HT1080 (cell line): Measurements from ENCODE around the gene INS. TPM values are rescaled to one million over a fixed set of nuclear protein-coding genes. Genes with fewer than 3 reads are reported as not detected.

Source experiments
- DNase-seq: peaks from one replicate; pipeline ENCODE4 v3.0.0-alpha.2; 2015; ENCODE audit warnings: low read depth
- polyA plus RNA-seq, 2 experiments: library from polyadenylated mRNA; depleted of rRNA; stranded (reverse); fragments of >200 nt; gene quantifications; 2 replicates each; pipeline ENCODE4 v1.2.3, GENCODE V29; 2015
- total RNA-seq: library from RNA; depleted of rRNA; stranded (reverse); fragments of >200 nt; shearing (Covaris generic); gene quantifications from 2 replicates; pipeline ENCODE4 v1.2.3, GENCODE V29; 2014; rRNA removed

The INS gene
- not detected in 2 replicates for total RNA-seq
- not detected in 2 replicates for polyA plus RNA-seq (2015; cell fraction: cytosol; rRNA removed)
- polyA plus RNA-seq (2015; cell fraction: nucleus; rRNA removed) = not detected in 2 replicates

DNA sequence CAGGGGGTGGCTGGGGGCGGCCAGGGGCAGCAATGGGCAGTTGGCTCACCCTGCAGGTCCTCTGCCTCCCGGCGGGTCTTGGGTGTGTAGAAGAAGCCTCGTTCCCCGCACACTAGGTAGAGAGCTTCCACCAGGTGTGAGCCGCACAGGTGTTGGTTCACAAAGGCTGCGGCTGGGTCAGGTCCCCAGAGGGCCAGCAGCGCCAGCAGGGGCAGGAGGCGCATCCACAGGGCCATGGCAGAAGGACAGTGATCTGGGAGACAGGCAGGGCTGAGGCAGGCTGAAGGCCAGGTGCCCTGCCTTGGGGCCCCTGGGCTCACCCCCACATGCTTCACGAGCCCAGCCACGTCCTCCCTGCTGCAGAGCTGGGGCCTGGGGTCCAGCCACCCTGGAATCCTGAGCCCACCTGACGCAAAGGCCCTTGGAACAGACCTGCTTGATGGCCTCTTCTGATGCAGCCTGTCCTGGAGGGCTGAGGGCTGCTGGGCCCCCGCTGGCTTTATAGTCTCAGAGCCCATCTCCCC lies at the start of gene INS:
Gene INS (minus strand): TSS at position 474 of the 524 bp plus-strand sequence. CDS start 238 bp downstream, at position 236.
- DNase-seq = no peak

DNA sequence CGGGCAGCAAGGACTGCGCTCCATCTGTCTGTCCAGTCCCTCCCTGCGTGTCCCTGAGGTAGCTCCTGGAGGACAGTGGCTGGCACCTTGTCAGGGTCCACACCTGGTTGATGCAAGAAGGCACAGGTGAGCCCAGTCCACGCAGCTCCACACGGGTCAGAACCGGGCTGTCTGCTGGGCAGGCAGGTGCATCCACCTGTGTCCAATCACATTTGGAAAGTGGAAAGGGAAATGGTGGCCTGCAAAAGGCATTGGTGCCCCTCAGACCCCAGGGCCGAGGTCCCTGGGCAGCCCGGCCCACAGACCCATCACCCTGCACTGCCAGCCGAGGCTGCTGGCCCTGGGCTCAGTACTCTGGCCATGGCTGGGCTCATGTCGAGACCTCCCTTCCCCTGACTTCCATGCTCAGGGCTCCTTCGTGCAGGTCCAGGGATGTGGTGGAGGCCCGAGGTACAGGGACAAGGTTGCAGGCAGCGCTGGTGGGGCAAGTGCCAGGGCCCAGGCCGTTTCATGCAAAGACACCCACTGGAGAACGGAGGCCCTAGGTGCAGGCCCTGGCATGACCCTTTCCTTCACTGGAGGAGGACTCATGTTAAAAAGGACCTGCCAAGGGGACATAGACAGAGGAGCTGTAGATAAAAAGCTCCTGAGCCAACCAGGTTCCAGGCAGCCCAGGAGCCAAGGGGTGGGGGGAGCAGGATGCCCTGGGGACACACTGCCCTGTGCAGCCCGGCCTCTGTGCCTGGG lies 49.5 kb upstream of the INS start:
- DNase-seq = no peak

DNA sequence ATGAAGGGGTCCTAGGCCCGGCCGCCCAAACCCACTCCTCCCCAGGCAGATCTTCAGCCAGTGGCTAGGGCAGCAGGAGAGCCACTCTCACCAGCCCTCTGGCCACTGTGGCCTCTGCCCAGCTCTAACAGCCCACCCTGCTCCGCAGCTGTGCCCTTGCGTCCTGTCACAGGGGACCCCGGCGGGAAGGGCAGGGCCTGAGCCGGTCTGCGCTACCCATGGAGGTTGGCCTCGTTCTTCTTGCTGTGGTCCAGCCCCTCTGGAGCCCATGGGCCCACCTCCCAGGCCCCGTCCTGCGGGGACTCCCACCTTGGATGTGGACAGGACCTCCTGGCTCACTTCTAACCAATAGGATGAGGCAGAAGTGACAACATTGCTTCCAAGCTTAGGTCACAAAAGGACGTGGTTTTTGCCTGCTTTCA lies 48.9 kb upstream of the INS start:
- no peak for DNase-seq

DNA sequence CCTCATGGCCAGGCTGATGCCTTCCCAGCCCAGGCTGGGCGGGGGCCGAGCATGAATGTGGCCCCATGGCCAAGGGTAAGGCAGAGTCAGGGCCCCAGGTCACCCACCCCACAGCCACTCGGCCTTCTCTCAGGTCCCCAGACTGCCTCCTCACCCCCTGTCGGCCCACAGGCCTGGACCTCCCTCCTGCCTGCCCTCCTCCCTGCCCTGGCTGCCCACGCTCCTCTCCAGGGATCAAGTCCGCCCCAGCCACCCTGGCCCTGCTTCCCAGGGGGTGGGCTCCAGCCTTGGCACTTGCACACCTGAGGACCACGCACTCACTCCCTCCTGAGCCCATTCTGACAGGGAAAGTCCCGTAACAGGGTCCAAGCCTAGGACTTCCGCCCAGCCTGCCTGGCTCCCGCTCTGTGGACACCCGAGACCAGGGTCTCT lies 48.4 kb upstream of the INS start:
- DNase-seq = no peak

DNA sequence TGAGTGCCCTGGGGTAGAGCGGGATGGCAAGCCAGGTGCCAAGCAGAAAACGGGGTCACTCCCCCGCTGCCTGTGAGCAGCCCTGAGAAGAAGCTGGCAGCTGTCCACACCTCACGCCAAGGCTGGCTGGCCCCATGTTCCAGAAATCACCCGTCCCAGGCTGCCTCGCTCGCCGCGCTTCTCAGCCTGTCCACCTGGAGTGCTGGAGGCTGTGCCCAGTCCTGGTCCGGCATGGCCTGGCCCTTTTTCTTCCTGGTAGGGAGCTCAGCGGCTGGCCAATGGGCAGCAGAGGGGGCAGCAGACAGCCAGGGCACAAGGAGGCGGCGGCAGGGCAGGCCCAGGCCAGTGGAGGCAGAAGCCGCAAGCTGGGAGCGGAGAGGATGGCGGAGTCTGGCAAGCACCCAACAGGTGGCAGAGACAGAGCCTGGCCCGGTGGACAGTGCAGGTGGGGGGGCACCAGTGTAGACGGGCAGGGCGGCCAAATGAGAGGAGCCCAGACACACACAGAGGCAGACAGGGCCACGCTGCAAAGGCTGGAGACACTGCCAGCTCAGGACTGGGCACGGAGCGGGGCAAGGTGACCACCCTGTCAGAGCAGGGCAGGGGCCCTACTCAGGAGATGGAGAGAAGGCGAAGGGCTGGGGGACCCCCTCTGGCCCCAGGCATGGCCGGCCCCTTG lies 47.8 kb upstream of the INS start:
- DNase-seq = no peak

DNA sequence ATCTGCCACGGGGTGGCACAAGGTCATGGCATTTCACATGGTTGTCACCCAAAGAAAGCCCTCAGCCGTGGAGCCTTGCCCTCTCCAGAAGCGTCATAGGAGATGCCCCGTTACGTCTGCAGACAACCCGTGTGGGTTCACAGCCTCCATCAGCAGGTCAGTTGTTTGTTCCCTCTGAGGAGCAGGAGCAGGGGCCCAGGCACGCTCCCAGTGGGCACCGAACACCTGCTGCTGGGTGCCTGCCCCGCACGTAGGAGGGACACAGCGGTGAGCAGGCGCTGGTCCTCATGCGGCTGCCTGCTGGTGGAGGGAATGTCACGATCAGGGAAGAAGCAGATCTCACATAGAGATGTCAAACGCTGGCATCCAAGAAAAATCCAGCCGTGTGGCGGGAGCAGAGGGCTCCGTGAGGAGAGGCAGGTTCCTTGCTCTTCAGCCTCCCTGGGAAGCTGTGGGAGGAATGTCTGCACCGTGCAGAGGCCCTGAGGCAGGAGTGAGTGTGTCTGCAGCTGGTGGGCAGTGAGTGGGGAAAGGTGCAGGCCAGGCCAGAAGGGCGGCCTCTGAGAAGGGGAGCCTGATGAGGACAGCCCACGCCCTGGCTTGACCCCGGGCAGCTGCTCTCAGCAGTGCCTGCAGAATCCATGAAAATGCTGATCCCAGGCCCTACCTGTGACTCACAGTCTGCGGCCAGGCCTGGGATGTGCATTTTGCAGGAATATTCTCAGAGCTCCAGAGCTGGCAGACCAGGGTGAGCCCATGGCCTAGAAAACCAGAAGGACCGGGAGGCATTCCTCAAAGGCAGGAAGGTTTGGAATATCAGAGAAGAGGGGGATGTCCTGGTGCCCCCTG lies 47.0 kb upstream of the INS start:
- DNase-seq = no peak

DNA sequence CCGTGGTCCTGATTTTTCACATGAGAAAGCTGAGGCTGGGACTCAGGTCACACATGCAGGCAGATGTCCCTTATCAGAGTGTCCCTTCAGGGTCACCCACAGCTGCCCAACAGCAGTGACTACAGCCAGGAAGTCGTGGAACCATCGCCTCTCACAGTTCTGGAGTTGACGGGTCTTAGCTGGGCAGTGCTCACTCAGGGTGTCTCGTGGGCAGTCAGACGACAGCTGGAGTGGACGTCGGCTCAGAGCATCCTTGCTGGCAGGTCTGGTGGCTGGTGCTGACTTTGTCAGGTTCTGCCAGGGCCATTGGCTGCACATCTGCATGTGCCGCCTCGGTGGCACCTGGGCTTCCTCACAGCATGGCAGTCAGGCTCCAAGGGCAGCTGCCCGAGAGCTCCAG lies 46.2 kb upstream of the INS start:
- DNase-seq = no peak

DNA sequence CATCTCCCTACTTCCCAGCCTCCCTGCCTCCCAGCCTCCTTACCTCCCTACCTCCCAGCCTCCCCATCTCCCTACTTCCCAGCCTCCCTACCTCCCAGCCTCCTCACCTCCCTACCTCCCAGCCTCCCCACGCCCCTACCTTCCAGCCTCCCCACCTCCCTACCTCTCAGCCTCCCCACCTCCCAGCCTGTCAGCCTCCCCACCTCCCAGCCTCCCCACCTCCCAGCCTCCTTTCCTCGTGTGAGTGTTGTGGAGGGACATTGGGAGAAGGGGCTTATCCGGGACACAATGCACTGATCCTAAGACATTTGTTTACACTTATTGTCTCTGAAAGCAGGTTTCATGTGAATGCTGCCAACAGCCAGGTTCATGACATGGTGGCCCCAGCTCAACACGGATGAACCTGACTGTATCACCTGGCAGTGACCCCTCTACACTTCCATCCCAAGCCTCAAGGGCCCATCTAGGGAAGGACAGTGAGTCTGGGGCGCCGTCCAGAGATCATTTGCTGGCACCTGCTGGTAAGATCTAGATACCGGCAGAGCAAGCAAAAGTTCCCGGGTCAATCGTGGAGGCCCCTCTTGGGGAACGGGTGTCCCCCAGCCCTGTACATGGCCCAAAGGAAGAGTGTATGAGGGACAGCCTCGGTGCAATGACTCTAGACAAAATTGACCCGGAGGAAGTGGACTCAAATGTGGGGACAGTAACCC lies 45.1 kb upstream of the INS start:
- DNase-seq = no peak

DNA sequence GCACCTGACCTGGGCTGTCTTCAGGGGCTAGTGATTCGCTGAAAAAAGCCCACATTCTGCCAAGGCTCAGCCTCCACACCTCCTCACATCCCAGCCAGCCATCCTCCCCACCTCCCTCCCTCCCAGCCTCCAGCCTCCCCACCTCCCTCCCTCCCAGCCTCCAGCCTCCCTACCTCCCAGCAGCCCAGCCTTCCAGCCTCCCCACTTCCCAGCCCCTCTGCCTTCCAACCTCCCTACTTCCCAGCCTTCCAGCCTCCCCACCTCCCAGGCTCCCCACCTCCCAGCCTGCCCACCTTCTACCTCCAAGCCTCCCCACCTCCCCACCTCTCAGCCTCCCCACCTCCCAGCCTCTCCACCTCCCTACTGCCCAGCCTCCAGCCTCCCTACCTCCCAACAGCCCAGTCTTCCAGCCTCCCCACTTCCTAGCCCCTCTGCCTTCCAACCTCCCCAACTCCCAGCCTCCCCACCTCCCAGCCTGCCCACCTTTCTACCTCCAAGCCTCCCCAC lies 44.3 kb upstream of the INS start:
- no peak for DNase-seq

DNA sequence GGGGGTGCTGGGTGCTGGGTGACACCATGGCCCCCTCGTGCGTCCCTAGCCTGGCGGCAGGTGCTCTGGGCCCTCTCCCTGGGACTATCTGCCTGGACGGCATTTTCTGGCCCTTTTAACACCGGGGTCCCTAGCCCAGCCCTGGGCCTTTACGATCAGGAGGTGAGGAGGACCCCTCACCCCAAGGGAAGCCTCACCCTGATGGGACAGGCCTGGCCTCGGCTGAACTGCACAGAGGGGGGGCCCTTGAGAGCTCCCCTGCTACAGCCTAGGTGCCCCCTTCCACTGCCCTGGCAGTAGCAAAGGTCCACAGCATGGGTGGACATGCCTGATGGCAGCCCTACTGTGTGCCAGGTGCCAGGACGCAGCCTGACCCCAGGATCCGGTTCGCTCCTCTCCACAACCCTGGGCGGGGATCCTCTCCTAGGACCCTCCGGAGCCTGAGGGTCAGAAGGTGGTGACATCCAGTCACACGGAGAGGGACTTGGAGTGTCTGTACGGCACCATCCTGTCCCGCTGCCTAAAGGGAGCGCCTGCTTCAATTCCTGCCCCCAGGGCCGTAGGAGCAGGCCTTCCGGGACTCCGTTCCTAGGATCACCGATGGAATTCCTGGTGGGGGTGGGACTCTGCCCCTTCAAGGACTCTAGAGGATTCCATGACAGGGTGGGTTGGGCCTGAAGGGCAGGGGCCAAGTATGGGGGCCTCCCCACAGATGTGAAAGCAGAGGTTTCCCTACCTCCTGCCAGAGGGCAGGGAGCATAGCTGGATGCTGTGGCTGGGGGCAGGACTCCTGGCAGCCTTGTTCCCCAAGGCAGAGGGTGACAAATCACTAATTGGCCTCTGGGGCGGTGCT lies 43.6 kb upstream of the INS start:
- no peak for DNase-seq

DNA sequence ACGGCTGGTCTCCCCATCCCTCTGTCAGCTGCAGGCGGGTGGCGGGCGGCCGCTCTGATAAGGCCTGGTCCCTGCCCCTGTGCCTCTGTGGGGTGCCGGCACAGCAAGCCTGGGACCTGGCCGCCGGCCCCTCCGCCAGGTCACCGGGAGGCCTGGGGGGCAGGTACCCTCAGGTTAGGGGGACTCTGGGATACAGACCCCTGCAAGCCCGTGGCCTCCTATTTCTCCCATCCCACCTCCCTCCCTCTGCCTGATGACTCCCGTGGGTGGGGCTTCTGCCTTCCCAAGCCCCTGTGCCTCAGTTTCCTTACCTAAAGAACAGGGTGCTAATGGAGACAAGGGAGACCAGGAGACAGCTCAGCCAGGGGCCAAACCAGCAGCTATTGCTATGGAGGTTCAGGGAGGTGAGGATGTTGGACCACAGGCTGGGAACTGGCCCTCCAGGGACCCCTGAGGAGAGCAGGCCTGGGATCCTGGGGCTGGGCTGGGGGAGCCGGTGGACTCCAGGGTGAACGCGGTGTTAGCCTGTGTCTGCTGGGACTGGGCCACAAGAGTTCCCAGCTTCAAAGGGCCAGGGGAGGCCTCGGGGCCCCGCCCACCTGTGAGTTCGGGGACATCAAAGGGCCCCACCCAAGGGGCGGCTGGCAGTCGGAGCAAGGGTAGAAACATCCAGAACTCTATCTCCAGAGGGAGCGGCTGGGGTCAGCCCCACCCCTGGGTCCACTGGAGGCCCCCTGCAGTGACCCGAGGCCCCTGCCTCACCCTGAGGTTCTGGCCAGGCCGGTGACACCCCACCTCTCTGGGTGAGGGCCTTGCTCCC lies 42.6 kb upstream of the INS start:
- no peak for DNase-seq

DNA sequence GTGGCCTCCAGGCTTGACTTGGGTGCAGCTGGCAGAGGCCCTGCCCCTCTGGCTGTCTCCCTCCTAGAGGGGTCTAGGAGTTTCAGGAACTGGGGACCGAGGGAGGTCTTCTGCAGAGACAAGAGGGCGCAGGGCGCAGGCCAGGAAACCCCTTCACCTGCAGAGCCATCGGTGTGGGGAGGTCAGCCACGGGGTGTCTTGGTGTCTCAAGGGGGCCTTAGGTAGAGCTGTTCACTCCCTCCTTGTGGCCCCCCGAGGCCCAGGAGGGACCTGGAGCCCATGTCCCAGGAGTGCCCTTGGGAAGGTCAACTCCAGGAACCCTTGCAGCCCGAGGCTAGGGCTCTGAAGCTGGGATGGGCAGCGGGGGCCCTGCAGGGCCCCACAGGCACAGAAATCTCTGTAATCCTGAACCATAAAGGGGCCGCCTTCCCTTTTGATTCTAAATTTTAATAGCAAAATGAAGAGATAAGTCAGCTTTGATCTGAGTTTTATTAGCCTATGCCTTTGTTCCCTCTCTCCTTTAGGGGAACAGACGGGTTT lies 42.0 kb upstream of the INS start:
- no peak for DNase-seq

DNA sequence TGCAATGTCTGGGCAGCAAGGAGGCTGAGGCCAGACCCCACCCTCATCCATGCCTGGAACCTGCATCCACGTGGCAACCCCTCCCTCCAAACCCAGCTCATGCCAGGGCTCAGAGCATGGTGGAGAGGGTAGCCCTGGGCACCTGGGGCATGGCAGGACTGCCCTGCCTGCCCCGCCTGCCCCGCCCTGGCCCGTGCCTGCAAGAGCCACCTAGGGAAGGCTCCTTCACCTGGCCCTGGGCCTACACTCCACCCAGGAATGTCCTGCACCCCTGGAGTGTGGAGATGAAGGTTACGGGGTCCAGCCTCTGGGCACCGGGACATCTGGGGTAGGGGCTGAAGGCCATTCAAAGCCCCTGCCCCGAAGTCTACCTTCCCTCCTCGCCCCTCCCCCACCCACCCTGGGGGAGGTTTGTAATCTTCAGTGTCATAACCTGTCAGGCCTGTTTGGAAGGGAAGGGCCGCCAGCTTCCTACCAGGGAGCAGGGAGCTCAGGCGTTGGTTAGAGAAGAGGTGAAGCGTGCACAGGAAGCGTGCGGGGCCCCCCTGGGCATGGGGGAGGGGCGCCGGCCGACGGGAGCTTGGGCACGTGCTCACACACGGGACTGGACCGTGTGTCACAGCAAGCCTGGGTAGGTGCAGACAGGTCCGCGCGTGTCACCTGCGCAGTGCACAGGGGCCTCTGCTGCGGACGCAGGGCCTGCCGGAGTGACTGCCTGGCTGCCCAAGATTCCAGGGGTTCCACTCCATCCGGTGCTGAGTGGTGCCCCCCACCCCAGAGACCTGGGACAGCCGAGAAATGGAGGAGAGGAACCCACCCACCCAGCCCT lies 41.3 kb upstream of the INS start:
- no peak for DNase-seq

DNA sequence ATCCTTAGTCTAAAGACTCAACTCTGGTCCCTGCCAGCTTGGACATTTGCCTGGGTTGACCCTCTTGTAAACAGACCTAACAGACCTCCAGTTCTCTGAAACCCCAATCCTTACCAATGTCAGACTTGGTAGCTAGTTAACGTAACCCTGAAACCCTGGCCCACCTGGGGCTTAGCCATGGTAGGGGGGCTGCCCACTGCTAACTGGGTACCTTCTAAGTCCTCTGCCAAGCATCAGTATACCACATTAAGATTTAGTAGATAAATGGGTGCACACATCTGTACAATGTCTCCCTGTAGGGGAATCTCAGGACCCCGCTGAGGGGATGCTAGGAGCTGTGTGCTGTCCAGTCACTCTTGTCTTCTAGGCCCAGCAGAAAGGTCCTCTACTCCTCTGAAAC lies 40.5 kb upstream of the INS start:
- DNase-seq = no peak

DNA sequence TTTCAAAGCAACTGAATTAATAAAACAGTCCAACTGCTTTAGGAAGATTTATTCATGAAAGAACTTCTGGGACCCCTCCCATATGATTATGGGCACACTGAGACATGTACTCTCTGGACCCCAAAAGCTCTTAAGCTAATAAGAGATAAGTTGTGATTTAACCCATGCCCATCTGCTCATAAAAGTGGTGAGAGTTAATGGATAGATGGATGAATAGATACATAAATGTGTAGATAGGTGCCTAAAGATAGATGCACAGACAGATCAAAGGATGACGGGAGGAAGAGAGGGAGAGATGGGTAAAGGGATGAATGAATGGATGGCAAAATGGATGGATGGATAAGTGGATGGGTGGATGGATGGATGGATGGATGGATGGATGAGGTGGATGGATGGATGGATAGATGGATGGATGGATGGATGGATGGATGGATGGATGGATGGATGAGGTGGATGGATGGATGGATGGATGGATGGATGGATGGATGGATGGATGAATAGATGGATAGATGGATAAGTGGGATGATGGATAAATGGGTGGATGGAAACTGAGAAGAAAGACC lies 40.0 kb upstream of the INS start:
- no peak for DNase-seq

DNA sequence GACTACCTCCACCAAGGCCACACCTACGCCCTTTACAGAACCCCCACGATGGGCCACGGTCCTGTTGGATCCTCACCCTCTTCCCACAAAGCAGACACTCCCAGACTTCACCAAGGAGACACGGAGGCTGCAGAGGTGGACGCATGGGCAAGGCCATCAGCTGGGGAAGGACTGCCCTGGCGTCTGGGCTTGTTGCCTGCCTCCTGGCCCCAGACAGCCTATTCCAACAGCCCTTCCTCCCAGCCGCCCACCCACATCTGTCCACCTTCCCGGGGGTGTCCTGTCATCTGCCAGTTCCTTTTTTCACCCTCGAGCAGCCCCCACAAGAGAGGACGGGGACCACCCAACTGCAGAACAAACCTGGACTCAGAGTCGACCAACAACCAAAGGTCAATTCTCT lies 39.5 kb upstream of the INS start:
- no peak for DNase-seq
